Prostate gland (tissue), 2 donors: ENCODE results near the gene TMPRSS11E.

Experiments
- POLR2A ChIP-seq: fragments of 450-650 bp; IDR thresholded peaks from one replicate; pipeline ENCODE4 v1.6.1; 2016; ENCODE audit warnings: antibody characterized with exemption, mild to moderate bottlenecking
- TF ChIP-seq, protein P1 (sequence below), 4 experiments: fragments of 200-600 bp in 2 of 4; fragments of 450-650 bp in 2 of 4; sonication (generic) in 2 of 4; IDR thresholded peaks; 1 replicate in 3 of 4; 2 replicates in 1 of 4; pipeline ENCODE4 v1.5.1; 2016 to 2019; ENCODE audit warnings: antibody characterized with exemption in 4 of 4, mild to moderate bottlenecking in 2 of 4, moderate library complexity in 2 of 4

DNA sequence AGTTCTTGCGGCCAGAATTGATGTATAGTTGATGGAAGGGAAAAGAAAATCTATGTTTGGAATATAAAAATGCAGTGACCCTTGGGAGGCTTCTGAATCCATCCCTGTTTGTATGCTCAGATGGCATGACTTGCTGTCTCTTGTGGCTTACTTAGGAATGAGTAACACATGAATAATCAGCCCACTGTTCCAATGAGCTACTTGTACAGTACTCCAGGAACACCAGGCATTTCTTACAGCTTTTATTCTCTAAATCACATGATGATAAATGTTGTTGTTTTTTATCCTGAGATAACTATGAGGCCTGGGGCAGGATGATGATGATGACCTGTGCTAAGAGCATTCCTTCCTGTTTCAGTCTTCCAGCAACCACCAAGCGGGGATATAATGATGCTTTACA, 18.9 kb downstream of the TMPRSS11E start:
- no peak for TF ChIP-seq POLR2A
- TF ChIP-seq, protein P1, sequence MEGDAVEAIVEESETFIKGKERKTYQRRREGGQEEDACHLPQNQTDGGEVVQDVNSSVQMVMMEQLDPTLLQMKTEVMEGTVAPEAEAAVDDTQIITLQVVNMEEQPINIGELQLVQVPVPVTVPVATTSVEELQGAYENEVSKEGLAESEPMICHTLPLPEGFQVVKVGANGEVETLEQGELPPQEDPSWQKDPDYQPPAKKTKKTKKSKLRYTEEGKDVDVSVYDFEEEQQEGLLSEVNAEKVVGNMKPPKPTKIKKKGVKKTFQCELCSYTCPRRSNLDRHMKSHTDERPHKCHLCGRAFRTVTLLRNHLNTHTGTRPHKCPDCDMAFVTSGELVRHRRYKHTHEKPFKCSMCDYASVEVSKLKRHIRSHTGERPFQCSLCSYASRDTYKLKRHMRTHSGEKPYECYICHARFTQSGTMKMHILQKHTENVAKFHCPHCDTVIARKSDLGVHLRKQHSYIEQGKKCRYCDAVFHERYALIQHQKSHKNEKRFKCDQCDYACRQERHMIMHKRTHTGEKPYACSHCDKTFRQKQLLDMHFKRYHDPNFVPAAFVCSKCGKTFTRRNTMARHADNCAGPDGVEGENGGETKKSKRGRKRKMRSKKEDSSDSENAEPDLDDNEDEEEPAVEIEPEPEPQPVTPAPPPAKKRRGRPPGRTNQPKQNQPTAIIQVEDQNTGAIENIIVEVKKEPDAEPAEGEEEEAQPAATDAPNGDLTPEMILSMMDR (IDR thresholded peaks at IDR 0.05), result no peak
